Measurements from ENCODE around the gene GPR137.
"Not testable (repeated sequence)": the region's sequence is repeated elsewhere in the genome, so short reads cannot be mapped to it uniquely, and the experiment has no call there.

GPR137 gene

DNA sequence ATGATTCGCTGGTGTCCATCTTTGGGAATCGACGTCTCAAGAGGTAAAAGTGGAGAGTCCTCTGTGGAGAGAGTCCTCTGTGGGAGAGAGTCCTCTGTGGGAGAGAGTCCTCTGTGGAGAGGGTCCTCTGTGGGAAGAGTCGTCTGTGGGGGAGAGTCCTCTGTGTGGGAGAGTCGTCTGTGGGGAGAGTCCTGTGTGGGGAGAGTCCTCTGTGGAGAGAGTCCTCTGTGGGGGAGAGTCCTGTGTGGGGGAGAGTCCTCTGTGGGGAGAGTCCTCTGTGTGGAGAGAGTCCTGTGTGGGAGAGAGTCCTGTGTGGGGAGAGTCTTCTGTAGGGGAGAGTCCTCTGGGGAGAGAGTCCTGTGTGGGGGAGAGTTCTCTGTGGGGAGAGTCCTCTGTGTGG, 35.4 kb downstream of the GPR137 start:
- DNase-seq: no peak

GRCh38 chr11:64321533-64321932, 35.9 kb downstream of the GPR137 start:
- no peak for DNase-seq

- no peak for DNase-seq
Measured at GRCh38 chr11:64322925-64323260, 37.2 kb downstream of the GPR137 start.

DNA sequence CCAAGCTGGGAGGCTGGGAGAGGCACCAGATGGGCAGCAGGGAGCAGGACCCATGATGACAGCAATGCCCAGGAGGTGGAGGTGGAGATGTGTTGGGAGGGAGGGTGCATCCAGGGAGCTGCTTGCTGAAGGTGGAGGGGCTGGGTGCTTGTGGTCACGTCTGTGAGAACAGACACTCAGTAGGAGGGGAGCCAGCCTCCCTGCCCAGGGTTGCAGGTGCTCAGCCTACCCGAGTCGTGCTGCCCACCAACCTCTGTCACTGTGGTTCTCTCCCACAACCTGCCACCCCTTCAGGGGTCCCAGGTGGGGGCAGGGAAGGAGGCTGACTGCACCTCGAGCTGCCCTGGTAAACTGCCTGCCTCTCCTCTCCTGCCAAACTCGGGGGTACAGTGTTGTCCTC, 37.7 kb downstream of the GPR137 start:
- no peak for DNase-seq

DNA sequence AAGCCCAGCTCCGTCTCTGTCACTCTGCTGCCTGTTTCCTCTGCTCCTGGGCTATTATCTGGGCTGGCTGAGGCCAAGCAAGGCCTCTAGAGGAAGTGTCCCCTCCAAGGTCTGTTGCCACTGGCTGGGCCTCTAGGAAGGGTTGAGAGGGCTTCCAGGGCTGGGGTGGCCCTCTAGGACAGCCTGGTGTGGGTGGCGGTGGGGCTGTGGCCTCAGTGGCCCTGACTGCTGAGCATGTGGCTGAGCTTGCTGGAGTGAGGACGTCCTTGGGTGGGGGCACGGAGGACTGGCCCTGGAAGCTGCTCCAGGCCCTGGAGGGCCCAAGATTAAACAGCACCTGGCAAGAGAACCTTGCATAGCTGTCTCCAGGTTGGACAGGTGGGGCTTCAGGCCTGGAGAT, 38.3 kb downstream of the GPR137 start:
- DNase-seq: not testable (repeated sequence)

DNA sequence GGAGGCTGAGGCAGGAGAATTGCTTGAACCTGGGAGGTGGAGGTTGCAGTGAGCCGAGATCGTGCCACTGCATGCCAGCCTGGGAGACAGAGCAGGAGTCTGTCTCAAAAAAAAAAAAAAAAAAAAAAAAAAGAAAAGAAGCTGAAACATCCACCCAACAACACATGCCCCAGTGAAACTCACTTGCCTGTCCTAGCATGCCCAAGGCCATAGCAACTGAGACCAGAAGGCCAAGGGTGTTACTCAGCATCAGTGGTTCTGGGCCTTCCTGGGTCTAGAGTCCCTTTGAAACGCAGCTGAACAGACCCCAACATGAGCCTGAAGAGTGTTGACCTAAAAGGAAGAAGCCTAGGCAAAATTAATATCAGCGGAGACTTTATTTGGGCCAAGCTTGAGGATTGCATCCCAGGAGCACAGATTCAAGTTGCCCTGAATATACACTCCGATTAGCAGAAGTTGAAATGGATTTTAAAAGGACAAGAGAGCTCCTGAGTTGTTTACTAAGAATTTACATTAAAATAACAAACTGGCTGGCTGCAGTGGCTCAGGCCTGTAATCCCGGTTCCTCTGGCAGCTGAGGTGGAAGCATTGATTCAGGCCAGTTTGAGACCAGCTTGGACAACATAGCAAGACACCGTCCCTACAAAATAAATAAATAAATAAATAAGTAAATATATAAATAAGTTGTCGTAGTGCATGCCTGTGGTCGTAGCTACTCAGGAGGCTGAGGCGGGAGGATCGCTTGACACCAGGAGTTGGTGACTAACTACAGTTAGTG, 39.2 kb downstream of the GPR137 start:
- DNase-seq: no peak

DNA sequence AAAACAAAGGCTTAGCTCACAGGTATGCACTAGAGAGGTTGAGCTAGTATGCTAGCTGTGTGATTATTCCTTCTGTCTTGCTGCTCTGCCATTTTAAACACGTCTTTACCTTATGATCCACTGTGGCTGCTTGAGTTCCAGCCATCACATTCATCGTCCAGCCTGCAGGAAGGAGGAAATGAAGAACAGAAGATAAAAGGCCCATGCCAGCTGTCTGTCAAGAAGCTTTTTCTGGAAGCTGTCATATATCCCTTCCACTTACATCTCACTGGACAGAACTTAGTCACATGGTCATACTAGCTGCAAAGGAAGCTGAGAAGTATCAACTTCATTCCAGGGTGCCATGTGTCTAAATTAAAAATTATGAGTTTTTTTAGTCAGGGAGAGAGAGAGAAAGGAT, 41.7 kb downstream of the GPR137 start:
- DNase-seq: no peak

DNA sequence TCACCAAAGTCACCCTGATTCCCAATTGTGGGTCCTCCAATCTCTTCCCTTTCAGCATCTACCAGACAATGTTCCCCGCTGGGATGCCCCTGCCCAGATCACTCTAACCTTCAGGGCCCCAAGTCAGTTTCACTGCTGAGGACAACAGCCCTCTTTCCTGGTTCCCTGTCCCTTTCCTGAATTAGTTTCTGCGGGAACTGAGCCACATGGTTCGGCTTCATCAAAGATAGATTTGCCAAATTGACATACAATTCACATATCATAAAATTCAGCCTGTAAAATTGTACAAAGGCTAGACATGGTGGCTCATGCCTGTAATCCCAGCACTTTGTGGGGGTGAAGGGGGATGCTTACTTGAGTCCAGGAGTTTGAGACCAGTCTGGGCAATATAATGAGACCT, 42.3 kb downstream of the GPR137 start:
- no peak for DNase-seq

DNA sequence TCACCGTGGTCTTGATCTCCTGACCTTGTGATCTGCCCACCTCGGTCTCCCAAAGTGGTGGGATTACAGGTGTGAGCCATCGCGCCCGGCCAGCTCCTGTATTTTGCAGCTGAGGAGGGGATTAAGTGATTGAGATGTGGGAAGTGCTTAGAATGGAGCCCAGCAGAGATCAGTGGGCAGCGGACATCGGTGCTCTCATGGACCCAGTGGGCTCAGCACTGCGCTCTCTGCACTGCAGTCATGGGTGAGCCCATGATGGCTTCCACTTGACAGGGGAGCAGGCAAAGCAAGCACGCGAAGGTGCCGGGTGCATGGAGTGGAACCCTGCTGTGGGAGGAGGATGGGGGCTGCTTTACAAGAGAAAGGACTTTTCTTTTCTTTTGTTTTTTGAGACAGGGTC, 45.2 kb downstream of the GPR137 start:
- no peak for DNase-seq

DNA sequence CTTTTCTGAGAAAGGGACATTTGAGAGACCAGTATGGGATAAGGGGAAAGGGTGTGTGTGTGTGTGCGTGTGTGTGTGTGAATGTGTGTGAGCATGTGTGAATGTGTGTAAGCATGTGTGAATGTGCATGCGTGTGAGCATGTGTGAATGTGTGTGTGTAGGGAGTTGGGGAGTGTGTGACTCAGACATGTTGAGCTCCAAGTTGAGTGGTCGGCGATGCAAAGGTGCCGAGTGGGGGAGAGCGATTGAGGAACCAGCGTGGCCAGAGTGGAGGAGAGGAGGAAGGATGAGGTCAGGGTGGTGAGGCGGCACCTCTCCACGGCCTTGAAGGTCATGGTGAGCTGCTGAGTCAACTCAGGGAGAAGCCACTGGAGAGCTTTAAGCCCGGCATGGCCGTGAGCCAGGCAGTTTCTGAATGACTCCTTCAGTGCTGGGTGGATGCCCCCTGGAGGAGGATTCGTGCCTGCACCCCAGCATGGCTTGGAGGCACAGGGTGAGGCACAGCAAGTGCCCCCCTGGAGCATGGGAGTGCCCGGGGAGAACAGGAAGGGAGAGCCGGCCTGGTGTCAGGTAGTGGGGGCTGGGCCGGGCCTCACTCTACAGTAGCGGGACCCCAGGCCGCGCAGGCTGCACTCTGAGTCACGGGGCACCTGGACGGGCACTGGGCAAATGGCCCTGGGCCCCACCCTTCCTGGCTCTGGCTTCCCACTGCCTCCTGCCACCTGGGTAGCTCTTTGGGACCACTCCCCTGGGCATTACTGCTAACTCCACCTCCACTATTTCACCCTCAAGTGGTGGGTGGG, 46.1 kb downstream of the GPR137 start:
- DNase-seq: peak; percentile 82

- no peak for DNase-seq
Measured at GRCh38 chr11:64333556-64333955, 47.9 kb downstream of the GPR137 start.

DNA sequence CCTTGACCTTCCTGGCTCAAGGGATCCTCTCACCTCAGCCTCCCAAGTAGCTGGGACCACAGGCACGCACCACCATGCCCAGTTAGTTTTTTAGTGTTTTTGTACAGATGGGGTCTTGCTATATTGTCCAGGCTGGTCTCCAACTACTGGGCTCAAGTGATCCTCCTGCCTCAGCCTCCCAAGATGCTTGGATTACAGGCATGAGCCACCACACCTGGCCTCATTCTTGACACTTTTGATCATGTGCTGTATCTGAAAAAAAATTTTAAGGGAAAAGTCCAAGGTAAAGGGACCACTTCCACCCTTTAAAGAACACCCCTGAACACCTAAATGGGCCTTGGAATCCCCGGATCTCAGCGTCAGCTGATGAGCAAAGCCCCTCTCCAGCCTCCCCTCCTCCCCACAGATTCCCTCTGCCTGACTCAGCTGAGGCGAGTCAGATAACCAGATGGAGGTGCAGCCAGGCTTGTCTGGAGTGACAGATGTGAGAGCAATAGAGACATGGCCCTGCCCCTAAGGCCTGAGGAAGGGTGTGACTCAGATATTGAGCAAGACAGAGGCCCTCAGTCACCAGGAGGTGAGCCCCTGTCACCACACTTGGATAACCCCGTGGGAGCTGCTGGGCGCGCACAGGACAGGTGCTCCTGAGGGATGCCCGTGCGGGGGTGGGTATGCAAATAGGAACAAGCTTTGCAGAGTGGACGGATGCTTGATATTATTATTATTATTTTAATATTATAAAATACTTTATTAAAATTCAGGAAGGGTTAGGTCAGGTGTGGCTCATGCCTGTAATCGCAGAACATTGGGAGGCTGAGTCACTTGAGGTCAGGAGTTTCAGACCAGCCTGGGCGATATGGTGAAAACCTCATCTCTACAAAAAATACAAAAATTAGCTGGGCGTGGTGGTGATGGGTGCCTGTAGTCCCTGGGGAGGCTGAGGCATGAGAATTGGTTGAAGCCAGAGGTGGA, 49.4 kb downstream of the GPR137 start:
- DNase-seq: peak; percentile 96

DNA sequence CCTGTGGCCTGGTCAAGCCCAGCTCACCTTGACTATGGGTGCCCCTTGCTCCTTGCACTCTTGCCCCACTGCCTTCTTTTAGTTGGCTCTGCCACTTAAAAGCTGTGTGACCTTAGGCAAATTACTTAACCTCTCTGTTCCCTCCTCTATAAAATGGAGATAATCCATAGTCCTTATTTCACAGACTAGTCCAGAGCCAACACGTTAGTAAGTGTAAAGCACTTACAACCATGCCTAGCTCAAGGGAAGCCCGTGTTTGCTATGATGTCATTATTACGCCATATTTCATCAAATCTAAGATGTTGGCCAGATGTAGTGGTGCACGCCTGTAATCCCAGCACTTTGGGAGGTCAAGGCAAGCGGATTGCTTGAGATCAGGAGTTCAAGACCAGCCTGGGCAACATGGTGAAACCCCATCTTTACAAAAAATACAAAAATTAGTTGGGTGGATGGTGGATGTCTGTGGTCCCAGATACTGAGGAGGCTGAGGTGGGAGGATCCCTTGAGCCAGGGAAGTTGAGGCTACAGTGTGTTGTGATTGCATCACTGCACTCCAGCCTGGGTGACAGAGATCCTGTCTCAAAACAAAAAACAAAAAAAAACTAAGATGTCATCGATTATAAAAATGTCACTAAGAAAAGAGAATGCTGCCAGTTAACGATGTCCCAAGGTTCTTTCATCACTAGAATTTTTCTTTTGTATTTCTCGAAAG, 52.0 kb downstream of the GPR137 start:
- DNase-seq: no peak

- no peak for DNase-seq
Measured at GRCh38 chr11:64338716-64339115, 53.1 kb downstream of the GPR137 start.

Measured in fibroblast of skin of abdomen (primary cell).